ENCODE measurements around the gene GPC5. TPM values are rescaled to one million over a fixed set of nuclear protein-coding genes. Genes with fewer than 3 reads are reported as not detected.
A peak's percentile ranks its signal among the peaks of the same experiment; 100 is the strongest.
"Not testable (repeated sequence)": the region's sequence is repeated elsewhere in the genome, so short reads cannot be mapped to it uniquely, and the experiment has no call there.

GPC5 gene
- total RNA-seq, 1 experiment from 2014 or later = 0.50 TPM

DNA sequence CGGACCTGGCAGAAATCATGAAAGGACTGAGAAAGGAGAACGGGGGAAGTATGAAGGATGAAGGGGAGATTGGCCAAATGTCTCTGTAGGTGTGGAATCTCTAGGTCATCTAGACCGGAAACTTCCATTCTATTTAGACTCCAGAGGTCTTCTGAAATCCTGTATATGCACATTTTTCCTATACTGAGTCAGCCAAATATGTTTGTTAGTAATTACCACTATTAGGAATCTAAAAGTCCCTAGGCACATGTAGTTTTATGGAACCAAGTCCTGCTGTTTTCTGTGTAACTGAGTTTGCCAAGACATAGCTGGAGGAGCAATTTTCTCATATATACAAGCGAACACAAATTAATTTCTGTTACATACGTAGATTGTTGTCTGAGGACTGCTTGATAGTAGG, 498.1 kb downstream of the GPC5 start:
- no peak for DNase-seq (ENCODE audit: low read depth, low spot score)
- in situ Hi-C loops (cut with HindIII; ENCODE audit: low pct_unique_long_range_greater_than_20kb, low sequenced_read_pairs) = no loop called here

DNA sequence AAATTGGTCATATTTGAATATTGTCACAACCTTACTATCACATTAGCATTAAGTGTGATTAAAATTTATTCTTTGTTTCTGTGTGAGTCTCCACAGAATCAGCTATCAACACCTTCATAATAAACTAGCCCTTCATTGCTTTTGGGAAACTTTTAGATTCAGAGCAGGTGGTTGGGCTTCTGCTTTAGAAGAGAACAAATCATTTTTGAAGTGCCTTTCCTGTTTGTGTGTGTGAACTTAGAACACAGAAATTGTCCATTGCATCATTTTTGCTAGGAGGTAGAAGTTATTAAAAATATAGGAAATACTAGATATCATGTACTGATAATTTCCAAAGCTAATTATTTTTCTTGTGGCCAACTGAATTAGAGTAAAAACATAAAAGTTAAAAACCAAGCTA, 500.6 kb downstream of the GPC5 start:
- DNase-seq (ENCODE audit: low read depth, low spot score); in situ Hi-C loops (cut with HindIII; ENCODE audit: low pct_unique_long_range_greater_than_20kb, low sequenced_read_pairs): not testable (repeated sequence)

- in situ Hi-C loops (cut with HindIII; ENCODE audit: low pct_unique_long_range_greater_than_20kb, low sequenced_read_pairs) = no loop called here
- DNase-seq (ENCODE audit: low read depth, low spot score) = no peak
These were observed 503.9 kb downstream of the GPC5 start for GRCh38 chr13:91902291-91902690.

- in situ Hi-C loops (cut with HindIII; ENCODE audit: low pct_unique_long_range_greater_than_20kb, low sequenced_read_pairs) = no loop called here
- DNase-seq (ENCODE audit: low read depth, low spot score) = no peak
These were observed 505.6 kb downstream of the GPC5 start for GRCh38 chr13:91904005-91904404.

- in situ Hi-C loops (cut with HindIII; ENCODE audit: low pct_unique_long_range_greater_than_20kb, low sequenced_read_pairs) = no loop called here
- no peak for DNase-seq (ENCODE audit: low read depth, low spot score)
These were observed 506.2 kb downstream of the GPC5 start for GRCh38 chr13:91904597-91904996.

DNA sequence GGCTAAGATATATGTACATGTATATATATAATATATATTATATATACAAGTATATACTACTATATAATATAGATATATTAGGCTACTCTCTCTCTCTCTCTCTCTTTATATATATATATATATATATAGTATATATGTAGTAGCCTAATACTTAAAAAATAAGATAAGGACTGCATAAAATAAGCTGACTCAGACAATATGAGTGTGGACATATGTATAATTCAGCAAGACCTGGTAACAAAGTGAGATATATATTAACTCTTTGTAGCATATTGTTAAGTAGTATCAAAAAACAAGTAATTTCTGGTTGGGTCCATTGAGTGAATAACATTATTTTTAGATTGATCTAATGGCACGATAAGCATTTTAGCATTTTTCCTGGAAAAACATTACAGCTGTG, 509.0 kb downstream of the GPC5 start:
- DNase-seq (ENCODE audit: low read depth, low spot score) = no peak
- in situ Hi-C loops (cut with HindIII; ENCODE audit: low pct_unique_long_range_greater_than_20kb, low sequenced_read_pairs) = no loop called here

DNA sequence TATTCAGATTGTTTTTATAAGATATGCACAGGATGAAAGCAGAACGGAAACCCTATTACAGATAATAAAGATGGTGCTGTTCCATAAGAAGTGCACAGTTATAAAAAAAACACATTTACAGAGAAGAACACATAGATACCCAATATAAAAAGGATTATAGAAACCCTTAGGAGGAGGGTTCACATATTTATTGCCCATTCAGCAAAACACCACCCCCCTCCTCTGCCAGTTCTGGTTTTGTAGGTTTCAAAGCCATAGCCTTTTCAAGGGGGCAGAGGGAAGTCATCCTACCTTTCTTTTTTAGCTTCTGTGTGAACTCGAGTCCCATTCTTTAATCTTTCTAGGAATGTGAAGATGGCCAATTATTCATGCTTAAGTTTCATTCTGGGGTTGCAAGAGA, 511.2 kb downstream of the GPC5 start:
- in situ Hi-C loops (cut with HindIII; ENCODE audit: low pct_unique_long_range_greater_than_20kb, low sequenced_read_pairs) = no loop called here

GRCh38 chr13:91922969-91923592, 524.7 kb downstream of the GPC5 start:
- peak; percentile 49 for DNase-seq (ENCODE audit: low read depth, low spot score)
- in situ Hi-C loops (cut with HindIII; ENCODE audit: low pct_unique_long_range_greater_than_20kb, low sequenced_read_pairs) = no loop called here

More for the DNA sequence above, 511.2 kb downstream of the GPC5 start:
- DNase-seq (ENCODE audit: low read depth, low spot score) = no peak

DNA sequence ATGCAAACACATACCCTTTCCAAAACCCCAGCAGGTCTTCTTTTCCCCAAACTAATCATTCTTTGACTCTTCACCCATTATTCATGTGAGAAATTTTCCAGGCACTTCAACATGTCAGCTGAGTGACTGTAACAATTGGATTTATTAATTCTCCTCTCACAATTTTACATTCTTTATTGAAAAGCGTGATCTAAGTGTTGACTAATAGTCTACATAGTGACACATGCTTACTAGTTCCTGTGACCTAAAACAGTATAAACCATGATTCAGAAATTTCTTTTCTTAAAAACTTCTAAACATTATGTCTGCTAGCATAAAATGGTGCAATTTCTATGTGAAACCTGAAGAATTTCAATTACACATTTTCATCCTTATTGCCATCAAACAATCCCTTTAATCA, 532.3 kb downstream of the GPC5 start:
- in situ Hi-C loops (cut with HindIII; ENCODE audit: low pct_unique_long_range_greater_than_20kb, low sequenced_read_pairs) = no loop called here
- no peak for DNase-seq (ENCODE audit: low read depth, low spot score)

GRCh38 chr13:91934354-91934753, 535.9 kb downstream of the GPC5 start:
- no peak for DNase-seq (ENCODE audit: low read depth, low spot score)
- in situ Hi-C loops (cut with HindIII; ENCODE audit: low pct_unique_long_range_greater_than_20kb, low sequenced_read_pairs) = no loop called here

DNA sequence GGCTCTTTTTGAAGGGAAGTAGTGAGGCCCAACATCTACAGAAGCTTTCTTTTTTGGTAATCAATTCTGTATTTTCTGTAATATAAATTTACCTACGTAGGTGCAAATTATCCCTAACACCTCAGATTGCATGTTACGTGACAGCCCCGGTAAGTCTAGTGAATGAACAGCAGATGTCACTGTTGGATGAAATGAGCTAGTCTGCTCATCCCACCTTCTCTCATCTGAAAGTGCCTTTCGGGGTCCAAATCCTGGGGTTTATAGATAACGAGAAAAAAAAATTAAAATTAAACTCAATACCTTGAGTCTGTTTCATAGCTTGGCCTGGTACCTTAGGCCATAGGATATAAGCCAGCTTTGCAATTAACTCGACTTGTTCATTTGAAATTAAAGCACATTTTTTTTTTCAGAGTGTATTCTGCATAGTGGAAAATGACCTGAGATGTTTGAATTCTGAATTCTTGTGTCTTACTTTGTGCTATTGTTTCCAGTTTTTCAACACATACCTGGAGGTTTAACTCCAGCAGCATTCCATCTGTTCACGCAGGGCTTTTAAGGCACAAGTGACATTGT, 548.2 kb downstream of the GPC5 start:
- peak; percentile 55 for DNase-seq (ENCODE audit: low read depth, low spot score)
- in situ Hi-C loops (cut with HindIII; ENCODE audit: low pct_unique_long_range_greater_than_20kb, low sequenced_read_pairs) = no loop called here

DNA sequence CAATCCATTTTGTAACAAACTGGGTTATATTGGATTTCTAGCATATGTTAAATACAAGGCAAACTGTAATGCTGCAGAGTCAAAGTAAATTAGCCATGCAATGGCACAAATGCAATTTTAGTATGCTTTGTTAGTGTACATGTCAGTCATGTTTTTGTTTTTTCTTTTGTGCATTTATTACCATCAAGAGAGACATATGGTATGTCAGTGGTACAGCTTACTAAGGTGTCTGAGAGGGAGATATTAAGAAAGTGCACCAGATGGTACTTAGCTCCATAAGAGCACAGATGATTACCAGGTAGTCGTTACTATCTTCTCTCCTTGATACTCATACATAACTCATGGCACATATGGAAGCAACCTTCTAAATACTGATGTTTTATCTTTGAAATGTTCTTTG, 550.3 kb downstream of the GPC5 start:
- DNase-seq (ENCODE audit: low read depth, low spot score) = no peak
- in situ Hi-C loops (cut with HindIII; ENCODE audit: low pct_unique_long_range_greater_than_20kb, low sequenced_read_pairs) = no loop called here

GRCh38 chr13:91950803-91951202, 552.4 kb downstream of the GPC5 start:
- no peak for DNase-seq (ENCODE audit: low read depth, low spot score)
- in situ Hi-C loops (cut with HindIII; ENCODE audit: low pct_unique_long_range_greater_than_20kb, low sequenced_read_pairs) = no loop called here

DNA sequence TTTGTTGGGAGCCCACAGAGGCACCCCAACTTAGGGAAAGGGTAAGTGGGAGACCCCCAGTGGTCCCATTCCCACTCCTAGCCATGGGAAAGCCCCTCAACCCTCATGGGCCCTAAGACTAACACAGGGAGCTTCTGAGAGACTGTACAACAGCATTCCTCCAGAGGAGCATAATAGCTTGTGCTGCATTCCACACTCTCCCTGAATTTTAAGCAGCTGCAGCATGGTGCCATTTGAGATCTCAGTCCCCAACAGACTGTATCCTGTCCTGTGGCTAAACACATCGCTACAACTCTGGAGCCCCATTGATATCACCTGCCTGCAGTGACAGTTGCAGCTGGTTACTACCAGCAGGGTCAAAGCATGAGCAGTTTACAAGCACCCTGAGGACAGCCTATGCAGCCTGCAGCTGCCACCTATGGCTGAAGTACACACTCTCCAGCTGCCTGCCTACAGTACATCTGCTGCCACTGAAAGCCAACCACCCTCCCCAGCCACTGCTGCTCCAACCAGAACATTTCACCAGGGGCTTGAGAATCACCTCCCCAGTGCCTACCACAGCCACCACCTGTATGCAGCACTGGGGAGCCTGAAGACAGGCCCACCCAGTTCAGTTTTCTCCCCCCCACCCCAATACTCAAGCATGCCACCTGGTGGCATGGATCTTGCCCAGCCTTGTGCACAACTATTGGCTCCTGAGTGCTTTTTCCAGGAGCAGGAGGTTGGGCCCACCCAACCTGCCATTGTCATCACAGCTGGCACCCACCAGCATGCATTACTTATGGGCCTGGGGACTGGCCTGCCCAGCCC, 557.3 kb downstream of the GPC5 start:
- in situ Hi-C loops (cut with HindIII; ENCODE audit: low pct_unique_long_range_greater_than_20kb, low sequenced_read_pairs) = no loop called here
- DNase-seq (ENCODE audit: low read depth, low spot score) = no peak

DNA sequence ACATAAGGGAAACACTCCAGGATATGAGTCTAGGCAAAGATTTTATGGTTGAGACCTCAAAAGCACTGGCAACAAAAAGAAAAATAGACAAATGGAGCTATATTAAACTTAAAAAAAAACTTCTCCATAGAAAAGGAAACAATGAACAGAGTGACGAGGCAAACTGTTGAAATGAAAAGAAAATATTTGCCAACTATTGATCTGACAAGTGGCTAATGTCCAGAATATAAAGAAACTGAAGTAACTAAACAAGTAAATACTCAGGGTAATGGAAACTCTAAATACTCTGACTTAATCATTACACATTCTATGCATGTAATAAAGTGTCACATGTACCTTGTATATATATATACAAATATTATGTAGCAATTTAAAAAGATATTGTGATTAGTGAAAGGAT, 562.5 kb downstream of the GPC5 start:
- no peak for DNase-seq (ENCODE audit: low read depth, low spot score)
- in situ Hi-C loops (cut with HindIII; ENCODE audit: low pct_unique_long_range_greater_than_20kb, low sequenced_read_pairs) = no loop called here

GRCh38 chr13:91962946-91963345, 564.5 kb downstream of the GPC5 start:
- in situ Hi-C loops (cut with HindIII; ENCODE audit: low pct_unique_long_range_greater_than_20kb, low sequenced_read_pairs) = no loop called here
- no peak for DNase-seq (ENCODE audit: low read depth, low spot score)

- in situ Hi-C loops (cut with HindIII; ENCODE audit: low pct_unique_long_range_greater_than_20kb, low sequenced_read_pairs) = no loop called here
- no peak for DNase-seq (ENCODE audit: low read depth, low spot score)
These were observed 567.1 kb downstream of the GPC5 start for GRCh38 chr13:91965511-91965910.

- in situ Hi-C loops (cut with HindIII; ENCODE audit: low pct_unique_long_range_greater_than_20kb, low sequenced_read_pairs) = no loop called here
- DNase-seq (ENCODE audit: low read depth, low spot score) = no peak
These were observed 580.1 kb downstream of the GPC5 start for GRCh38 chr13:91978571-91978970.

All from SK-MEL-5 (cell line).